CD4-positive, alpha-beta T cell treated with Interleukin-17A for 4 hours (primary cell): ENCODE measurements around the gene HBP1.
"Not testable (repeated sequence)": the region's sequence is repeated elsewhere in the genome, so short reads cannot be mapped to it uniquely, and the experiment has no call there.

Source experiments
- DNase-seq: peaks from one replicate; pipeline ENCODE4 v3.0.0-alpha.2; 2020; ENCODE audit warnings: mixed read lengths

Gene HBP1

GRCh38 chr7:107232568-107233090, 63.8 kb downstream of the HBP1 start:
- DNase-seq, result no peak

- no peak for DNase-seq
Observed at GRCh38 chr7:107233174-107233573, 64.4 kb downstream of the HBP1 start.

GRCh38 chr7:107233981-107234380, 65.2 kb downstream of the HBP1 start:
- no peak for DNase-seq

- no peak for DNase-seq
Observed at GRCh38 chr7:107234436-107234835, 65.6 kb downstream of the HBP1 start.

- no peak for DNase-seq
Observed at GRCh38 chr7:107236862-107237261, 68.1 kb downstream of the HBP1 start.

- no peak for DNase-seq
Observed at GRCh38 chr7:107237451-107237850, 68.6 kb downstream of the HBP1 start.

DNA sequence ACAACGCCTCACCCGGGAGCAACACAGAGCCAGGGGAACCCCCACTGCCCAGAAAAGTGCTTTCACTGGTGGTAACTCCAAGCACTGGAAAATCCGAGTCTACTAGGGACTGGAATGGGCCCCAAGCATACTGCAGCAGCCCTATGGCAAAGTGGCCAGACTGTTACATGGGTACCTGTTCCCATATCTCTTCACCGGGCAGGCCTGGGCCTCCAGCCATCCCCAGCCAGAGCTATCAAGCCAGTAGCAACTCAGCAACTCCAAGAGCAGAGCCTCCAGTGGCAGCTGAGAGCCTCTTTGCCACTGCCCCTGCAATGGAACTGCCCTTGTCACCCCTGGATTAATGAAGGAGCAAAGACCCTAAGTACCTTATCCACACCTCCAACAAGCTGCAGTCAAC, 73.5 kb downstream of the HBP1 start:
- DNase-seq, result no peak

GRCh38 chr7:107244613-107245012, 75.8 kb downstream of the HBP1 start:
- no peak for DNase-seq

- DNase-seq, result not testable (repeated sequence)
Observed at GRCh38 chr7:107246836-107247235, 78.0 kb downstream of the HBP1 start.

- DNase-seq, result no peak
Observed at GRCh38 chr7:107248551-107249316, 79.9 kb downstream of the HBP1 start.

DNA sequence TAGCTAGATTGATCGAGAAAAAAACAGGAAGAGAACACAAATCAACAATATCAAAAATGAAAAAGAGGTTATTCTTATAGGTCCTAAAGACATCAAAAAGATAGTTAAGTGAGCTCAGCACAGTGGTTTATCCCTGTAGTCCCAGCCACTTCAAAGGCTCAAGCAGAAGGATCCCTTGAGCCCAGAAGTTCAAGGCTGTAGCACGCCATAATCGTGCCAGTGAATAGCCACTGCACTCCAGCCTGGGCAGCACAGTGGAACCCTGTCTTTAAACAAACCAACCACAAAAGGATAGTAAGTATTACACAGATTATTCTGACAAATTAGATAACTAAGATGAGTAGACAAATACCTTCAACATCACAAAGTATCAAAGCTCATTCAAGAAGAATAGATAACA, 83.2 kb downstream of the HBP1 start:
- no peak for DNase-seq
